ENCODE measurements around the gene KIAA0319L. TPM values are rescaled to one million over a fixed set of nuclear protein-coding genes. Genes with fewer than 3 reads are reported as not detected.

Gene KIAA0319L
- total RNA-seq, 1 experiment from 2014 or later, result 72.0 TPM

DNA sequence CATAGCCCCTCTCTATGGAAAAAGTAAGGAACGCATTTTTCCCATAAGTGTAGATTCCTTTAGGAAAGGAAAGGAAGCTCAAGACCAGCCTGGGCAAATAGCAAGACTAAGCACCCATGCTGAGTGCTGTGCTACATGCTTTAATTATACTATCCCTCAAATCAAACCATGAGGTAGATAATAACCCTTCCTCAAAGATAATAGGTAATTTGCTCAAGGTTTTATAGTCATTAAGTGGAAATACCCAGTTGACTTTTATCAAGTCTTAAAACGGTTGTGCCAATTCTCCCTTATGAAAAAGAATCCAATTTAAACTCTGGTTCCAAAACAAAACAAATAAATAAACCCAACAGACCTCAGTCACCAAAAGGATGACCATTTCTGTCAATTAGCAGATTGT, 3.4 kb downstream of the KIAA0319L start:
- Histone ChIP-seq H3F3A (ENCODE audit: insufficient read depth, low read depth) (no peaks in the 10 kb centered on the region), H3K4me2 (no peak overlapping the region), H2AFZ (no peak overlapping the region), H3K36me3 (ENCODE audit: low read depth) (peaks cover 27% of the 10 kb centered on the region; the same call in 1 of the 2 replicates), H3K4me1 (replicated peaks; ENCODE audit: insufficient read depth) (peaks cover 10% of the 10 kb centered on the region), H3K27ac (no peak overlapping the region), H3K4me3 (no peak overlapping the region), H4K20me1 (ENCODE audit: insufficient read depth) (peaks cover 22% of the 10 kb centered on the region), H3K27me3 (ENCODE audit: insufficient read depth, low read depth) (no peaks in the 10 kb centered on the region), H3K9me2 (ENCODE audit: insufficient read depth) (no peaks in the 10 kb centered on the region), H3K9me3 (ENCODE audit: insufficient read depth, low read depth) (no peaks in the 10 kb centered on the region), H3K79me2 (ENCODE audit: low read depth) (peaks cover 39% of the 10 kb centered on the region)
- ChIA-PET POLR2A (ENCODE audit: unreplicated experiment) (no interaction called here), CTCF (no interaction called here)
- no peak for DNase-seq
- no TSS peak for BruUV-seq (replicated peaks)
- TF ChIP-seq, protein P1, sequence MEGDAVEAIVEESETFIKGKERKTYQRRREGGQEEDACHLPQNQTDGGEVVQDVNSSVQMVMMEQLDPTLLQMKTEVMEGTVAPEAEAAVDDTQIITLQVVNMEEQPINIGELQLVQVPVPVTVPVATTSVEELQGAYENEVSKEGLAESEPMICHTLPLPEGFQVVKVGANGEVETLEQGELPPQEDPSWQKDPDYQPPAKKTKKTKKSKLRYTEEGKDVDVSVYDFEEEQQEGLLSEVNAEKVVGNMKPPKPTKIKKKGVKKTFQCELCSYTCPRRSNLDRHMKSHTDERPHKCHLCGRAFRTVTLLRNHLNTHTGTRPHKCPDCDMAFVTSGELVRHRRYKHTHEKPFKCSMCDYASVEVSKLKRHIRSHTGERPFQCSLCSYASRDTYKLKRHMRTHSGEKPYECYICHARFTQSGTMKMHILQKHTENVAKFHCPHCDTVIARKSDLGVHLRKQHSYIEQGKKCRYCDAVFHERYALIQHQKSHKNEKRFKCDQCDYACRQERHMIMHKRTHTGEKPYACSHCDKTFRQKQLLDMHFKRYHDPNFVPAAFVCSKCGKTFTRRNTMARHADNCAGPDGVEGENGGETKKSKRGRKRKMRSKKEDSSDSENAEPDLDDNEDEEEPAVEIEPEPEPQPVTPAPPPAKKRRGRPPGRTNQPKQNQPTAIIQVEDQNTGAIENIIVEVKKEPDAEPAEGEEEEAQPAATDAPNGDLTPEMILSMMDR (conservative IDR thresholded peaks at IDR 0.05), result no peak
- TF ChIP-seq EZH2 (IDR thresholded peaks at IDR 0.05; ENCODE audit: low read depth), result no peak
- intact Hi-C loops (cut with micrococcal nuclease; ENCODE audit: unreplicated experiment), result no loop called here

DNA sequence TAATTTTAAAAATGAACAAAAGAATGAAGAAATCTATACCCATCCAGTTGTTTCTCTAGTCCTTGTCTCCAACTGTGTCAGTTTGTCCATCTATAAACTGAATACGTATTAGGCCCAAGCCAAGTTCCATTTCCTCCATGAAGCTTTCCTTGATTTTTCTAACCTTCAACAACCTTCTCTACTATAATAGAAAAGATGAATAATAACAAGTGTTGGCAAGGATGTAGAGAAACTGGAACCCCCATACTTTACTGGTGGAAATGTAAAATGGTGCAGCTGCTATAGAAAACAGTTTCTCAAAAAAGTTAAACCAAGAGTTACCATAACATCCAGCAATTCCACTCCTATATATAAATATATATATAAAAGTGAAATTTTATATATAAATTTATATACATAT, 10.6 kb downstream of the KIAA0319L start:
- BruUV-seq (replicated peaks), result no TSS peak
- no peak for DNase-seq
- H4K20me1 ChIP-seq (ENCODE audit: insufficient read depth), result peaks cover 18% of the 10 kb centered on the region
- intact Hi-C loops (cut with micrococcal nuclease; ENCODE audit: unreplicated experiment), result no loop called here
- H2AFZ ChIP-seq, result no peak overlapping the region
- no peak overlapping the region for H3K27ac ChIP-seq
- ChIA-PET POLR2A (ENCODE audit: unreplicated experiment) (no interaction called here), CTCF (interaction anchor here (2.1 kb wide), 1 partner anchor 97 kb away, joined by 8 read pairs; no protein-coding TSS in a partner anchor)
- no peak overlapping the region for H3K4me3 ChIP-seq
- H3K36me3 ChIP-seq (ENCODE audit: low read depth), result peaks cover 18% of the 10 kb centered on the region; the same call in 1 of the 2 replicates
- H3F3A ChIP-seq (ENCODE audit: insufficient read depth, low read depth), result no peaks in the 10 kb centered on the region
- no peak overlapping the region for H3K4me2 ChIP-seq
- H3K79me2 ChIP-seq (ENCODE audit: low read depth), result no peaks in the 10 kb centered on the region; the same call in 1 of the 2 replicates
- no peaks in the 10 kb centered on the region for H3K4me1 ChIP-seq (replicated peaks; ENCODE audit: insufficient read depth)
- H3K9me2 ChIP-seq (ENCODE audit: insufficient read depth), result no peaks in the 10 kb centered on the region
- TF ChIP-seq EZH2 (IDR thresholded peaks at IDR 0.05; ENCODE audit: low read depth), result no peak
- TF ChIP-seq, protein P1 (conservative IDR thresholded peaks at IDR 0.05), result no peak
- no peaks in the 10 kb centered on the region for H3K9me3 ChIP-seq (ENCODE audit: insufficient read depth, low read depth)
- no peaks in the 10 kb centered on the region for H3K27me3 ChIP-seq (ENCODE audit: insufficient read depth, low read depth)

DNA sequence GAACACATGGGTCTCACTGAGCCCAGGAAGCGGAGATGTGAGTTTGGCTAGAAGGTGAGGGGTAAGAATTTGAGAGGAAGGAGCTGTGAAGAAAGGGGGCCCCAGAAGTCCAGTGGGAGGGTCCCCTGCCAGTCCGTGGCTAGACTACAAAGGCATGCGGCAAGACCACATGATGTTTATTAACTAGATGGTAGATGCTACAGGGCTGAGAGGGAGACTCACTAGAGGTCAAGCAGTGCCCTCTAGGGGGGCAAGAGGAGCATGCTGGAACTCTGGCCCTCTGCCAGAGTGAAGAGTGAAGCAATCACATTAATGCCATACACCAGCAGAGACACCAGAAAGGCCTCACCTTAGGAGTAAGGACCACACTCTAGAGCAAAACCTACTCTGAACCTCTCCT, 12.2 kb downstream of the KIAA0319L start:
- Histone ChIP-seq H3K4me1 (replicated peaks; ENCODE audit: insufficient read depth) (peaks cover 1% of the 10 kb centered on the region; the same call in 1 of the 2 replicates), H3K27me3 (ENCODE audit: insufficient read depth, low read depth) (no peaks in the 10 kb centered on the region), H3K27ac (no peak overlapping the region), H3K79me2 (ENCODE audit: low read depth) (no peaks in the 10 kb centered on the region; the same call in 1 of the 2 replicates), H3K9me2 (ENCODE audit: insufficient read depth) (no peaks in the 10 kb centered on the region), H3K4me3 (no peak overlapping the region), H2AFZ (no peak overlapping the region), H3K4me2 (no peak overlapping the region), H4K20me1 (ENCODE audit: insufficient read depth) (peaks cover 15% of the 10 kb centered on the region), H3F3A (ENCODE audit: insufficient read depth, low read depth) (peaks cover 6% of the 10 kb centered on the region; the same call in 1 of the 2 replicates), H3K9me3 (ENCODE audit: insufficient read depth, low read depth) (no peaks in the 10 kb centered on the region), H3K36me3 (ENCODE audit: low read depth) (peaks cover 13% of the 10 kb centered on the region; the same call in 1 of the 2 replicates)
- CTCF ChIA-PET, result interaction anchor here (2.1 kb wide), 1 partner anchor 95 kb away, joined by 8 read pairs; no protein-coding TSS in a partner anchor
- TF ChIP-seq EZH2 (IDR thresholded peaks at IDR 0.05; ENCODE audit: low read depth), result no peak
- TF ChIP-seq, protein P1 (conservative IDR thresholded peaks at IDR 0.05), result peak; percentile 27; the same call in 1 of the 2 replicates
- BruUV-seq (replicated peaks), result no TSS peak
- no peak for DNase-seq
- intact Hi-C loops (cut with micrococcal nuclease; ENCODE audit: unreplicated experiment), result no loop called here
- POLR2A ChIA-PET (ENCODE audit: unreplicated experiment), result no interaction called here
